ENCODE results near the gene AIFM2. TPM values are rescaled to one million over a fixed set of nuclear protein-coding genes. Genes with fewer than 3 reads are reported as not detected.

AIFM2 gene
- total and polyA plus RNA-seq, 2 of the 13 experiments (the other 11 are each of a cell fraction or from before 2014, with no cell fraction given): 20.3 to 29.5 TPM

GRCh38 chr10:70132098-70133029 is at the start of gene AIFM2 (continued):
- TF ChIP-seq TRIM22 (IDR thresholded peaks at IDR 0.05) (no peak), ZC3H13 (CRISPR knock-in tag; IDR thresholded peaks at IDR 0.05) (peak; percentile 83), ARID5B (CRISPR knock-in tag; IDR thresholded peaks at IDR 0.05) (peak; percentile 95), RFX1 (IDR thresholded peaks at IDR 0.05) (no peak), SNRNP70 (IDR thresholded peaks at IDR 0.05; ENCODE audit: low read depth, low read length) (no peak), ZKSCAN5 (CRISPR knock-in tag; IDR thresholded peaks at IDR 0.05) (no peak), ZBTB8A (CRISPR knock-in tag; IDR thresholded peaks at IDR 0.05; ENCODE audit: borderline replicate concordance, low read depth) (no peak), SNAPC2 (CRISPR knock-in tag; IDR thresholded peaks at IDR 0.05) (no peak; the same call in 1 of the 2 replicates), HBP1 (CRISPR knock-in tag; IDR thresholded peaks at IDR 0.05; ENCODE audit: low read depth) (peak; percentile 41; the same call in 1 of the 2 replicates), CCDC6 (CRISPR knock-in tag; IDR thresholded peaks at IDR 0.05) (peak; percentile 81; the same call in 1 of the 2 replicates), MAX (IDR thresholded peaks at IDR 0.05) (peak; percentile 91), MED8 (CRISPR knock-in tag; IDR thresholded peaks at IDR 0.05; ENCODE audit: insufficient replicate concordance) (peak; percentile 9), PHF20 (CRISPR knock-in tag; IDR thresholded peaks at IDR 0.05) (0 out of 2 replicates have a peak, but pooled peaks have one; percentile 37), SRF (IDR thresholded peaks at IDR 0.05; ENCODE audit: low read depth, low read length) (no peak), ZNF776 (CRISPR knock-in tag; IDR thresholded peaks at IDR 0.05) (0 out of 2 replicates have a peak, but pooled peaks have one; percentile 62), SCMH1 (CRISPR knock-in tag; IDR thresholded peaks at IDR 0.05; ENCODE audit: borderline replicate concordance) (no peak), KLF16 (CRISPR knock-in tag; IDR thresholded peaks at IDR 0.05) (peak in 1 of 2 experiments; percentile 84; a peak in 2 of 4 replicates), HIC2 (CRISPR knock-in tag; IDR thresholded peaks at IDR 0.05; ENCODE audit: low read depth) (no peak), ZMYM3 (CRISPR knock-in tag; IDR thresholded peaks at IDR 0.05) (peak; percentile 51; the same call in 1 of the 2 replicates)

All from HepG2 (cell line).